Mesodermal cell (in vitro differentiated cells): ENCODE data around the gene CLN5.

Experiments used
- H3K27ac ChIP-seq: 2 replicates; pipeline ENCODE4 v1.7.0; 2013; ENCODE audit warnings: mild to moderate bottlenecking, low read depth, low read length, moderate library complexity; ENCODE audit not compliant: severe bottlenecking
- H3K36me3 ChIP-seq: 2 replicates; pipeline ENCODE4 v1.7.1; 2013; ENCODE audit warnings: mild to moderate bottlenecking, low read length, moderate library complexity; ENCODE audit not compliant: control insufficient read depth, insufficient read depth
- H3K4me1 ChIP-seq: one replicate; pipeline ENCODE4 v1.7.1; 2013; ENCODE audit warnings: mild to moderate bottlenecking, low read length; ENCODE audit not compliant: insufficient read depth, control insufficient read depth, poor library complexity, severe bottlenecking
- H3K4me3 ChIP-seq: 2 replicates; pipeline ENCODE4 v1.7.0; 2013; ENCODE audit warnings: low read length, control low read depth, mild to moderate bottlenecking; ENCODE audit not compliant: insufficient read depth, poor library complexity, severe bottlenecking; ENCODE audit errors: extremely low read depth
- H3K9me3 ChIP-seq: 2 replicates; pipeline ENCODE4 v1.7.1; 2013; ENCODE audit warnings: mild to moderate bottlenecking, low read length, moderate library complexity; ENCODE audit not compliant: control insufficient read depth
- whole genome bisulfite sequencing, 2 experiments: methylation state at CpG; one replicate each; pipeline ENCODE4 v1.1.5; 2013; ENCODE audit warnings: missing lambda C conversion rate in 2 of 2; ENCODE audit not compliant: insufficient coverage in 2 of 2; 5-methylcytosine and 5-hydroxymethylcytosine counted together

Gene CLN5

GRCh38 chr13:77038907-77039480 lies 47.1 kb downstream of the CLN5 start:
- Histone ChIP-seq H3K36me3 (peaks cover 7% of the 10 kb centered on the region), H3K4me3 (no peak overlapping the region), H3K4me1 (peaks cover 3% of the 10 kb centered on the region), H3K9me3 (no peaks in the 10 kb centered on the region), H3K27ac (no peak overlapping the region)
- 80% methylated on average over 1 to 2 of the region's 5 CpGs for WGBS, 2 experiments

- Histone ChIP-seq H3K4me1 (peaks cover 3% of the 10 kb centered on the region), H3K27ac (no peak overlapping the region), H3K36me3 (peaks cover 11% of the 10 kb centered on the region), H3K9me3 (no peaks in the 10 kb centered on the region), H3K4me3 (no peak overlapping the region)
- WGBS, 2 experiments = 96 to 100% methylated on average over 4 to 7 of the region's 7 CpGs
Observed at GRCh38 chr13:77040076-77040475, 48.2 kb downstream of the CLN5 start.

- peaks cover 3% of the 10 kb centered on the region for H3K4me1 ChIP-seq
- H3K36me3 ChIP-seq = peaks cover 14% of the 10 kb centered on the region
- H3K9me3 ChIP-seq = no peaks in the 10 kb centered on the region
- WGBS, 2 experiments = 90 to 93% methylated on average over 3 to 9 of the region's 9 CpGs
- H3K27ac ChIP-seq = no peak overlapping the region
- H3K4me3 ChIP-seq = no peak overlapping the region
Observed at GRCh38 chr13:77040835-77041234, 49.0 kb downstream of the CLN5 start.

GRCh38 chr13:77042566-77043177 lies 50.8 kb downstream of the CLN5 start:
- Histone ChIP-seq H3K36me3 (peaks cover 23% of the 10 kb centered on the region), H3K27ac (peak overlapping the region; percentile 30), H3K4me1 (peaks cover 3% of the 10 kb centered on the region), H3K9me3 (no peaks in the 10 kb centered on the region), H3K4me3 (no peak overlapping the region)
- 98 to 100% methylated on average over 3 to 4 of the region's 5 CpGs for WGBS, 2 experiments

- peaks cover 55% of the 10 kb centered on the region for H3K36me3 ChIP-seq
- H3K4me1 ChIP-seq = no peaks in the 10 kb centered on the region
- WGBS, 2 experiments = 88 to 100% methylated on average over 2 to 5 of the region's 8 CpGs
- no peak overlapping the region for H3K27ac ChIP-seq
- no peak overlapping the region for H3K4me3 ChIP-seq
- no peaks in the 10 kb centered on the region for H3K9me3 ChIP-seq
Observed at GRCh38 chr13:77047649-77048343, 55.9 kb downstream of the CLN5 start.

GRCh38 chr13:77048681-77049080 lies 56.8 kb downstream of the CLN5 start:
- H3K4me3 ChIP-seq = no peak overlapping the region
- 43 to 77% methylated on average over 2 of the region's 4 CpGs for whole genome bisulfite sequencing, 2 experiments
- no peak overlapping the region for H3K27ac ChIP-seq
- H3K4me1 ChIP-seq = no peaks in the 10 kb centered on the region
- H3K9me3 ChIP-seq = no peaks in the 10 kb centered on the region
- H3K36me3 ChIP-seq = peaks cover 63% of the 10 kb centered on the region

GRCh38 chr13:77053192-77053591 lies 61.3 kb downstream of the CLN5 start:
- H3K36me3 ChIP-seq = peaks cover 74% of the 10 kb centered on the region

More at GRCh38 chr13:77053192-77053591, 61.3 kb downstream of the CLN5 start:
- no peaks in the 10 kb centered on the region for H3K9me3 ChIP-seq
- no peaks in the 10 kb centered on the region for H3K4me1 ChIP-seq
- no peak overlapping the region for H3K27ac ChIP-seq
- WGBS, 2 experiments = 96 to 100% methylated on average over 3 of the region's 4 CpGs
- H3K4me3 ChIP-seq = no peak overlapping the region
